Cortex of kidney (tissue), 1 donor: ENCODE measurements around the gene OPN1LW.
"Not testable (repeated sequence)": the region's sequence is repeated elsewhere in the genome, so short reads cannot be mapped to it uniquely, and the experiment has no call there.

Source experiments
- DNase-seq: peaks from one replicate; lab custom pipeline; 2025; lab: John Stamatoyannopoulos, UW

OPN1LW gene

GRCh38 chrX:154144010-154144409 is at the start of gene OPN1LW:
Gene OPN1LW (plus strand): TSS chrX:154144243. CDS start chrX:154144284, 41 bp downstream.
- not testable (repeated sequence) for DNase-seq

DNA sequence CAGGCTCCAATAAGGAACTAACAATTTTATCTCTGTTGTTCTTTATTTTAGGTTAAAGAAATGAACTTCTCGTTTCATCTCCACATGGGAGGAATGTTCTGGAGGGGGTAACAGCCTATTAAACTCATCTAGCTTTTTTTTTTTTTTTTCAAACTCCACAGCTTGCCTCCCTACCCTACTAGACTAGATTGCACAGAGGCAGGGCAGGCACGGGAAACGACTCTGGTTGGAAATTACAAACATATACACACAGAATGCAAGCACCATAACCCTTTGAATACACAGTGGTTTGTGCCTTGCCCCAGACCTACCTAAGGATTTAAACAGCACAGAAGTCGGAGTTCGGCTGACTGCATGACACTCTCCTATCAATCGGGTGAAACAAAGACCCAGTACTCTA is 49.2 kb upstream of the OPN1LW start:
- DNase-seq, result no peak

DNA sequence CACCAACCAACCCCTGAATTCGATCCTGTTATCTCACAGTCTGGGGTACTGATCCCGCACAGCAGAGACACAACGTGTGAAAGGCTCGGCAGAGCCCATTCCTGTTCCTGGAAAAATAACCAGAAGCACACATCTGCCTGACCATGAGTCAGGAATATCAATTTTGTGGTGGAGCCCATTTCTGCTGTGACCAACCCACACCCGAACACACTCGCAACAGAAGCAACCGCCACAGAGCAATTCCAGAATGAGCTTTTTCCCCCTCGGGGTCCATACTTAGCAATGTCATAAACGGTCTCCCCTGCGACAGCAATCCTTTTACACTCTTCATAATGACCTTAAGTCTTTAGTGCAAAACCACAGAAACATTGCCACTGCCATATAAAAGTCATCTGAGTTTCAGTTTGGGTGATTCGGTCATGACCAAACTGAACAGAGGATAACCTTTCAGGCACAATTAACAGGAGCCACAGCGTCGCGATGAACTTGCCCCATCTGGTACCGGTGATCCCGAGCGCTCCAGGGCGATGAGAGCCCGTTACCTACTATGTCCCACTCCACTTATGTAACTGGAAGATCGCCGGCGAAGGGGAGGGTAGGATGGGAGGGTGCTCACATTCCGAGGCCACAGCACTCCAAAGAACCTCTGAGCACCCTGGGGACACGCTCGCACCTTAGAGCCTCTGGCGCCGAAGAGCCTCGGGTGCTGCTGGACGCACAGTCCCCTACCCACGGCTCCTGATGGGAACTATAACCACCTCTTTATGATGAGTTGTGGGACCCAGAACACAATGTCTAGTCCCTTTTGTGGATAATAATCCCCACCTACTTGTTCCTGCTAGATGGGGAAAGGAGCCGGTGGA is 47.7 kb upstream of the OPN1LW start:
- DNase-seq, result no peak

DNA sequence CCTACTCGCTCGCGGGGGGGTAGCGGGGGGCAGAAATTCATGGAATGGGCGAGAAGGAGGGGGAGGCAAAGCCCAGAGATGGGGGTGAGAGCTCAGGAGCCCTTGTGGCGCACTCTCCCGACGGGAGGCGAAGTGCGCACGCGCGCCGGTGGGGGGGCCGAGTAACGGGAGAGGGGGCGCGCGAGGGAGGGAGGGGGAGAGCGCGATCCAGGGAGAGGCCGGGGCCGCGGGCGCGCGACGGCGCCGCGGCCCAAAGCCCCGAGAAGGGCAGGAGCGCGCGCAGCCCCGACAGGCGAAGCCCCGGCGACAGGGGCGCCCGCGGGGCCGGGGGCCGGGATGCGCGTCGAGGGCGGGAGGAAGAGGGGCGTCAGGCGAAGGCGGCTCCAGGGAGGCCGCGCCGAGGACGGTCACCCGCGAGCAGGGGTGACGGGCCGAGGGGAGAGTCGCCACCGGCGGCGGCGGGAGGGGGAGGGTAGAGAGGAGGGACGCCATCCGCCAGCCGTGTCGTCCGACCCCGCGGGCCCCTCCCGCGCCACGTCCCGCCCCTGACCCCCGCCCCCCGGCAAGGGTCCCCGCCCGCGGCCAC is 46.9 kb upstream of the OPN1LW start:
- no peak for DNase-seq

GRCh38 chrX:154097589-154098541 is 46.2 kb upstream of the OPN1LW start, which contains the start of gene MECP2:
Gene MECP2 (minus strand): TSS chrX:154097717.
- DNase-seq, result no peak

DNA sequence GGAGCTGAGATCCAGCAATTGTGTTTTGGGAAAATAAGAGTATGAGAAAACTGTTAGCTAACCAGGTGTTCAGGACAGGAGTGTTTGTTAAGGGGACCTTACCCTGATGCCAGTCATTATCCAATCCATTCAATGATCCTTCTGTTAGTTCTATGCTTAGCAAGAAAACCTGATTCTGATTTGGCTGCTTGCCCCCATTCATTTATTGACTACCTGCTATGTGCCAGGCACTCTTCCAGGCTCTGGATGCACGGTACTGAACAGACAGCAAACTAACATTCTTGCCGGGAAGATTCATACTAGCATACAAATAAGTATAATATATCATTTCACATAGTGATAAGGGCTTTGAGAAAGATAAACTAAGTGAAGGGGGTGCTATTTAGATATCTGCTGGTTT is 45.5 kb upstream of the OPN1LW start:
- no peak for DNase-seq

GRCh38 chrX:154113729-154114128 is 30.3 kb upstream of the OPN1LW start:
- DNase-seq, result no peak

DNA sequence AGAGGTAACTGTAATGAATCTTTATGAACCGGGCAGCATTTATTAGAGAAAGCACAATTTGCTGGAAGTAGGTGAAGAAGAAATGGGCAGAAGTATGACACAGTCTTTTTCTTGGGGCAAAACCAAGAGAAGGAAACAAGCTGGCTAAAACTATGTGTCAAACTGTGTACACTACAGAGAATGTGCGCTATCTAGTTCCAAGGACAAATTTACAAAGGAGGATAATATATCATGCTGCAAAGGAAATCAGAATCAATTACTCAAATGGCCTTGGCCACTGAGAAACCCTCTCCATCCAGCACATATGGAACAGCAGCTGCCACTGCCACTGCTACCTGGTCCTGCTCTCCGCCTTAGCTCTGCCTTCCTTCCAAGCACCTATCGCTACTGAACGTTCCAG is 29.4 kb upstream of the OPN1LW start:
- DNase-seq, result no peak

DNA sequence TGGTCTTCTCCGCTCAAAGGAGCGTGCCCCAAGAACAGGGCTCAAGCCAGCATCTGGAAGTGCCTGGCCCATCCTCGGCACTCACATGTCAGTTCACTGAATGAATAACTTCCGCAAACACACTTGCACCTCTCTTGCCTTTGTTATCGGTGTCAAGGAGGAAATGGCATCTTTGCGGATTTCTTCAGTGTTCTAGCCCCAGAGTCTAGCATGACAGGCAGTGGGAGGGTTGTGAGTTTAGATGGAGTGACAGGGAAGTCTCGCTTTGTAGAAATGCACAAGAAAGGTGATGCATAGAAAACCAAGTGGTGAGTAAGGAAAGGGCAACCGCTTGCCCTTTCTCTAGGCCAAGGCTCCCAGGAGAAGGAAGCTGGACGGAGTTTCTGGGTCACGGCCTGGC is 29.0 kb upstream of the OPN1LW start:
- DNase-seq, result no peak

- DNase-seq, result no peak
Measured at GRCh38 chrX:154115750-154116149, 28.3 kb upstream of the OPN1LW start.

DNA sequence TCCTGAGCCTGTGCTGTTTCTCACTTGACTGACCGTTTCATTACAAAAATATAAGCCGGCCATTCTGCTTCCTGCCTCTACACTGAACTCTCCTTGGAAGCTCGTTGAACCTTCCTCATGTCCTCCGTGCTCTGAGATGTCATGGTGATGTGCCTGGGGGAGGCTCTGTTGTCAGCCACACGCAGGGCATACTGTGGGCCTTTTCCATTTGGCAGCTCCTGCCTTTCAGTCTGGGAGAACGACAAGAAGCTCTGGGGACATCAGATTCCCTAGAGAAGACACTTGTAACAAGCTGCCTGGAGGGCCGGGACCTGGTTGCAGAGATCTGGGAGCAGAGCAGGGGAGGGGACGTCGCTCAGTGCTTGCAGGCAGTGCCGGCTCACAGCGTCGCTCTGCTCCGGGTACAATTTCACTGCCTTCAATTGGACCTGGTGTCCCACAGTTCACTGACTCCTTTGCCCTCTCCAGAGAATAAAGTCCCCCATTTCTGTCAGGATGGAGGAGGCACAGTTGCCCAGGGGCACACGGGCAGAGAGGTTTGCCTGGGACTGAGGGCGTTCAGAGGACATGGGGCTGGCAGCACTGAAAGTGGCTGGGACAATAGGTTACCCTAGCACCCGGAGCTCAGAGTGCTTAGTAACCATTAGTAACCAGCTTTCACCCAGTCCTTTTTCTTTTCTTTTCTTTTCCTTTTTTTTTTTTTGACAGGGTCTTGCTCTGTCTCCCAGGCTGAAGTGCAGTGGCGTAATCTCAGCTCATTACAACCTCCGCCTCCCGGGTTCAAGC is 27.4 kb upstream of the OPN1LW start:
- DNase-seq, result no peak

- DNase-seq, result no peak
Measured at GRCh38 chrX:154117566-154117965, 26.5 kb upstream of the OPN1LW start.

GRCh38 chrX:154120567-154120966 is 23.5 kb upstream of the OPN1LW start:
- no peak for DNase-seq

- no peak for DNase-seq
Measured at GRCh38 chrX:154121207-154121606, 22.8 kb upstream of the OPN1LW start.

- no peak for DNase-seq
Measured at GRCh38 chrX:154121961-154122360, 22.1 kb upstream of the OPN1LW start.

DNA sequence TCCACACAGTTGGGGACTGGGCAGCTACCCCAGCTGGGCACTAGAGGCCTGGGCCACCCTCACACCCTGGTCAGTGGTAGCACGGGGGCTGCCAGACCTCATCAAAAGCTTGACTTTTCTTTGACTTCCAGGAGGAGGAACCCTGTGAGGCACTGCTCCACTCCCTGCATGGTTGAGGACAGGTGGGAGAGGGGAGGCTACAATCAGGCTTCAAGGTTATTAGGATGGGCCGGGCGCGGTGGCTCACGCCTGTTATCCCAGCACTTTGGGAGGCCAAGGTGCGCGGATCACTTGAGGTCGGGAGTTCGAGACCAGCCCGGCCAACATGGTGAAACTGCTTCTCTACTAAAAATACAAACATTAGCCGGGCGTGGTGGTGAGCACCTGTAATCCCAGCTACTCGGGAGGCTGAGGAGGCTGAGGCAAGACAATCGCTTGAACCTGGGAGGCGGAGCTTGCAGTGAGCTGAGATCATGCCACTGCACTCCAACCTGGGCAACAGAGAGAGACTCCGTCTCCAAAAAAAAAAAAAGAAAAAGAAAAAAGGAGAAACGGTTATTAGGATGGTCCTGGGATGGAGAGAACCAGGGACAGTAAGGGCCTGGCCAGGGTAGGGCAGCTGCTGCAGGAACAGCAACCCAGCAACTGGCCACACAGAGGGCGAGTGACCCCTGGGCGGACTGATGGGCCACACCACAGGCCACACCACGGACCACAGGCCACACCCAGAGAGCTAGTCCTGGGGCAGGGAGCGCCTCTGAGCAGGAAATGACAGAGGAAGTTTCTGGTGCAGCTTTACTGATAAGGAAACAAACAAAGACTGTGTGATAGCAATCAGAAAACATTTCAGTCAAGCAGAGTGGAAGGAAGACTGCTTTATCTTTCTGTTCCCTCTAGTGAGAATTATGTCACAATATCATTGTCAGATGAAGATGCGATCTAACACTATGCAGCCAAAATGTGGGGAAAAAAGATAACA is 20.5 kb upstream of the OPN1LW start:
- no peak for DNase-seq

DNA sequence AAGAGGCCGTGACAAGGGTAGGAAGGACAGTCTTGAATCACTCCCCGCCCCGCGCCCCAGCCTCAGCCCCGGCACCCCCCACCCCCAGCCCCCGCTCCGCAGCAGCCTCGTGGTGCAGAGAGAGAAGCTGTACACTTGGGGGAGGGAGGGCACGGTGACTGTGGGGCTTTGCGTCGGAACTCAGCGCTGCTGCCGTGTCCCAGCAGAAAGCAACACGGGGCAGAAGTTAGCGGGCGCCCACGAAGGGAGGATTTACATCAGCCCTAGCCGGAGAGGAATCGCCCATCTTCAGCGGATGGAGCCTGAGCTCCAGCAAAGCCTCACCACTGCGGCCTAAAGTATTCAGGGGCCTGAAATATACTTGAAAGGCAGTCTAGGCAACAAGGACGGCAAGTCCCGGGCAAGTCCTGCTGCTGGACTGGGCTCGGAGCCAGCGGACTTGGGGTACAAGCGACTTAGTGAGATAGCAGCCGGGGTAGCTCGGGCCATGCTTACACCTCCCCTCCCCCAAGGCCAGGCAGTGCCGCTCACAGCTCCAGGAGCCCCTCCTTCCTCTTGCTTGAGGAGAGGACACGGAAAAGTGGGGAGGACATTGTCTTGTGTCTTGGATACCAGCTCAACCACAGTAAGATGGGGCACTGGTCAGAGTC is 18.5 kb upstream of the OPN1LW start:
- DNase-seq, result no peak

- no peak for DNase-seq
Measured at GRCh38 chrX:154126101-154126500, 17.9 kb upstream of the OPN1LW start.

- no peak for DNase-seq
Measured at GRCh38 chrX:154131955-154132354, 12.1 kb upstream of the OPN1LW start.

DNA sequence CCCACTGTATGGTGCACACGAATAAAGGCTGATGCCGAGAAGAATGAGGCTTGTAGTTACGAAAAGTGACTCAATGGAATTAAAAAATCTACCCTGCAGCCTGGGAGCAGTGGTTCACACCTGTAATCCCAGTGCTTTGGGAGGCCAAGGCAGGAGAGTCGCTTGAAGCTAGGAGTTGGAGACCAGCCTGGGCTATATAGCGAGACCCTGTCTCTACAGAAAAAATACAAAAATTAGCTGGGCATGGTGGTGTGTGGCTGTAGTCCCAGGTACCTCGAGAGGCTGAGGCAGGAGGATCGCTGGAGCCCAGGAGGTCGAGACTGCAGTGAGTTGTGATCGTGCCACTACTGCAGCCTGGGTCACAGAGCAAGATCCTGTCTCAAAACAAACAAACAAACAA is 11.7 kb upstream of the OPN1LW start:
- no peak for DNase-seq
